ENCODE results near the gene KRT81.

DNA sequence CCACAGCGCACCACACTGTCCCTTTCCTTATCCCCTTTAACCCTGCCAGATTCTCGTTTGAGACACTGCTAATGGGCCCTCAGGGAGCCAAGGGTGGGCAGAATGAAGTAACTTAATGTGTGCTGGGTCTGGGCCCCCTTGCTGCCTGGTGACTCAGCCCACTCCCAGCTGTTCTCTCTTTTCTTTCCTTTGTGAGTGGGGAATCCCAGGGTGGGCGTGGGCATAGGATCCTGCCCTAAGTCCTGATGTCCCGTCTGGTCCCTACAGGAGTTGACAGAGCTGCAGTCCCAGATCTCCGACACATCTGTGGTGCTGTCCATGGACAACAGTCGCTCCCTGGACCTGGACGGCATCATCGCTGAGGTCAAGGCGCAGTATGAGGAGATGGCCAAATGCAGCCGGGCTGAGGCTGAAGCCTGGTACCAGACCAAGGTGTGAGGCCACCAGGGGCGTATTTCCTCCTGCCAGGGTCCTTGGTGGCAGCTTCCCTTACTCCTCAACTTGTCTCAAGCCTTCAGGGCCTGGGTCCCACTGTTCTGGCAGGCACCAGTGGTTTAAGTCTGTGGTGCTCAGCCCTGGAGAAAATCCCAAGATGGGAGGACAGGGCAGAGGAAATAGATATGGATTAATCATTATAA, 50.0 kb downstream of the KRT81 start:
- TF ChIP-seq, protein P1, sequence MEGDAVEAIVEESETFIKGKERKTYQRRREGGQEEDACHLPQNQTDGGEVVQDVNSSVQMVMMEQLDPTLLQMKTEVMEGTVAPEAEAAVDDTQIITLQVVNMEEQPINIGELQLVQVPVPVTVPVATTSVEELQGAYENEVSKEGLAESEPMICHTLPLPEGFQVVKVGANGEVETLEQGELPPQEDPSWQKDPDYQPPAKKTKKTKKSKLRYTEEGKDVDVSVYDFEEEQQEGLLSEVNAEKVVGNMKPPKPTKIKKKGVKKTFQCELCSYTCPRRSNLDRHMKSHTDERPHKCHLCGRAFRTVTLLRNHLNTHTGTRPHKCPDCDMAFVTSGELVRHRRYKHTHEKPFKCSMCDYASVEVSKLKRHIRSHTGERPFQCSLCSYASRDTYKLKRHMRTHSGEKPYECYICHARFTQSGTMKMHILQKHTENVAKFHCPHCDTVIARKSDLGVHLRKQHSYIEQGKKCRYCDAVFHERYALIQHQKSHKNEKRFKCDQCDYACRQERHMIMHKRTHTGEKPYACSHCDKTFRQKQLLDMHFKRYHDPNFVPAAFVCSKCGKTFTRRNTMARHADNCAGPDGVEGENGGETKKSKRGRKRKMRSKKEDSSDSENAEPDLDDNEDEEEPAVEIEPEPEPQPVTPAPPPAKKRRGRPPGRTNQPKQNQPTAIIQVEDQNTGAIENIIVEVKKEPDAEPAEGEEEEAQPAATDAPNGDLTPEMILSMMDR (IDR thresholded peaks at IDR 0.05), result no peak
- TF ChIP-seq POLR2A (IDR thresholded peaks at IDR 0.05), result no peak

Data from Peyer's patch (tissue), 4 donors.